IMR-90 (cell line): ENCODE data around the gene HIGD1C. TPM values are rescaled to one million over a fixed set of nuclear protein-coding genes. Genes with fewer than 3 reads are reported as not detected.

Source experiments
- ATAC-seq: fragments of 200-7000 bp; cut with Tn5 transposase; 2 replicates; pipeline ENCODE4 v1.9.1; 2020; ENCODE audit warnings: low read depth, mild to moderate bottlenecking, moderate library complexity
- BruUV-seq: library from RNA; stranded (reverse); fragments of 400-500 nt; replicated peaks from 2 replicates; lab custom pipeline; 2021; lab: Mats Ljungman, UMichigan
- CTCF ChIA-PET: fragments of 300-600 bp; formaldehyde crosslinking; extraction: SDS; loops from one replicate; lab custom pipeline; 2021; ENCODE audit warnings: antibody characterized with exemption; lab: Yijun Ruan, JAX
- POLR2A ChIA-PET: fragments of 300-600 bp; sonication (Branson Sonifier 250); formaldehyde crosslinking; loops from one replicate; lab custom pipeline; 2022; ENCODE audit warnings: antibody characterized with exemption; ENCODE audit not compliant: unreplicated experiment; lab: Charles Lee
- DNase-seq: peaks from one replicate; pipeline ENCODE4 v3.0.0; 2013
- H2AFZ ChIP-seq: replicated peaks from 2 replicates; pipeline ENCODE3; 2013; ENCODE audit warnings: low read length, mild to moderate bottlenecking; ENCODE audit not compliant: poor library complexity
- H2AK5ac ChIP-seq: 2 replicates; pipeline ENCODE4 v1.6.1; 2013; ENCODE audit warnings: low read depth, low read length, inconsistent platforms
- H2AK9ac ChIP-seq: replicated peaks from 2 replicates; pipeline ENCODE3; 2013; ENCODE audit warnings: mild to moderate bottlenecking, low read depth, low read length, moderate library complexity; ENCODE audit not compliant: poor library complexity
- H2BK120ac ChIP-seq: 2 replicates; pipeline ENCODE4 v1.6.1; 2013; ENCODE audit warnings: low read depth, low read length, inconsistent platforms
- H2BK15ac ChIP-seq: 3 replicates; pipeline ENCODE4 v1.6.1; 2013; ENCODE audit warnings: low read depth, low read length, inconsistent platforms
- H2BK20ac ChIP-seq: 2 replicates; pipeline ENCODE4 v1.6.1; 2013; ENCODE audit warnings: low read depth, mild to moderate bottlenecking, inconsistent platforms, low read length, moderate library complexity
- H2BK5ac ChIP-seq: 2 replicates; pipeline ENCODE4 v1.6.1; 2013; ENCODE audit warnings: mild to moderate bottlenecking, low read depth, low read length, inconsistent platforms; ENCODE audit not compliant: poor library complexity, severe bottlenecking
- H3K14ac ChIP-seq: replicated peaks from 2 replicates; pipeline ENCODE4 v1.6.1; 2013; ENCODE audit warnings: low read depth, low read length, inconsistent platforms
- H3K18ac ChIP-seq: 2 replicates; pipeline ENCODE4 v1.6.1; 2013; ENCODE audit warnings: low read depth, low read length, control low read depth
- H3K23ac ChIP-seq: 2 replicates; pipeline ENCODE4 v1.6.1; 2013; ENCODE audit warnings: low read depth, low read length, inconsistent platforms
- H3K27ac ChIP-seq: 2 replicates; pipeline ENCODE4 v1.5.1; 2013; ENCODE audit warnings: mild to moderate bottlenecking, control low read depth, low read length; ENCODE audit not compliant: insufficient read depth
- H3K27me3 ChIP-seq: 2 replicates; pipeline ENCODE4 v1.6.1; 2013; ENCODE audit warnings: low read length; ENCODE audit not compliant: control insufficient read depth, insufficient read depth
- H3K36me3 ChIP-seq: 2 replicates; pipeline ENCODE4 v1.6.1; 2013; ENCODE audit warnings: low read length, mixed read lengths; ENCODE audit not compliant: control insufficient read depth, insufficient read depth
- H3K4ac ChIP-seq: 2 replicates; pipeline ENCODE4 v1.6.1; 2013; ENCODE audit warnings: low read depth, low read length, inconsistent platforms
- H3K4me1 ChIP-seq: 2 replicates; pipeline ENCODE4 v1.6.1; 2013; ENCODE audit warnings: low read length, mixed read lengths; ENCODE audit not compliant: control insufficient read depth, insufficient read depth
- H3K4me2 ChIP-seq: 2 replicates; pipeline ENCODE4 v1.6.1; 2013; ENCODE audit warnings: low read depth, mild to moderate bottlenecking, control low read depth, low read length, moderate library complexity
- H3K4me3 ChIP-seq: 2 replicates; pipeline ENCODE4 v1.5.1; 2013; ENCODE audit warnings: low read depth, mild to moderate bottlenecking, control low read depth, low read length, moderate library complexity; ENCODE audit not compliant: insufficient read depth
- H3K56ac ChIP-seq: 2 replicates; pipeline ENCODE4 v1.6.1; 2013; ENCODE audit warnings: low read length, inconsistent platforms; ENCODE audit not compliant: insufficient read depth; ENCODE audit errors: extremely low read depth
- H3K79me1 ChIP-seq, 2 experiments: 2 replicates each; pipeline ENCODE4 v1.6.1; 2013; ENCODE audit warnings: low read length in 2 of 2, inconsistent platforms in 1 of 2, low read depth in 1 of 2
- H3K9ac ChIP-seq: 2 replicates; pipeline ENCODE4 v1.6.1; 2013; ENCODE audit warnings: low read depth, low read length, control low read depth
- H3K9me1 ChIP-seq: 2 replicates; pipeline ENCODE4 v1.6.1; 2013; ENCODE audit warnings: low read length, inconsistent platforms; ENCODE audit not compliant: insufficient read depth
- H3K9me3 ChIP-seq: 2 replicates; pipeline ENCODE4 v1.6.1; 2013; ENCODE audit warnings: low read length; ENCODE audit not compliant: control insufficient read depth, insufficient read depth
- H4K20me1 ChIP-seq: 2 replicates; pipeline ENCODE4 v1.6.1; 2013; ENCODE audit warnings: low read length, inconsistent platforms; ENCODE audit not compliant: insufficient read depth
- H4K5ac ChIP-seq: 2 replicates; pipeline ENCODE4 v1.6.1; 2013; ENCODE audit warnings: mild to moderate bottlenecking, low read depth, low read length, control low read depth
- H4K8ac ChIP-seq, 2 experiments: 2 replicates each; pipeline ENCODE4 v1.6.1; 2013; ENCODE audit warnings: low read depth in 2 of 2, low read length in 2 of 2, control low read depth in 1 of 2, inconsistent platforms in 1 of 2
- H4K91ac ChIP-seq: 2 replicates; pipeline ENCODE4 v1.6.1; 2013; ENCODE audit warnings: low read depth, low read length, inconsistent platforms; ENCODE audit not compliant: insufficient read depth
- CHD1 ChIP-seq: IDR thresholded peaks from 2 replicates; pipeline ENCODE4 v1.6.1; 2012; ENCODE audit warnings: low read depth, low read length, improper control_type of control experiment
- CTCF ChIP-seq: conservative IDR thresholded peaks from 2 replicates; pipeline ENCODE4 v1.5.1; 2012; ENCODE audit warnings: mild to moderate bottlenecking, low read depth, low read length, improper control_type of control experiment
- FOS ChIP-seq: fragments of 150-350 bp; IDR thresholded peaks from 2 replicates; pipeline ENCODE4 v1.6.1; 2016; ENCODE audit warnings: low read depth, low read length
- MAZ ChIP-seq: IDR thresholded peaks from 2 replicates; pipeline ENCODE4 v1.6.1; 2012; ENCODE audit warnings: low read depth, mild to moderate bottlenecking, low read length, improper control_type of control experiment, moderate library complexity, borderline replicate concordance
- MXI1 ChIP-seq: IDR thresholded peaks from 2 replicates; pipeline ENCODE4 v1.6.1; 2012; ENCODE audit warnings: low read depth, mild to moderate bottlenecking, low read length, moderate library complexity, borderline replicate concordance
- NFE2L2 ChIP-seq: fragments of 150-350 bp; IDR thresholded peaks from 2 replicates; pipeline ENCODE4 v1.6.1; 2016; ENCODE audit warnings: low read depth, mild to moderate bottlenecking, low read length
- POLR2A ChIP-seq: IDR thresholded peaks from 2 replicates; pipeline ENCODE4 v1.6.1; 2012; ENCODE audit warnings: mild to moderate bottlenecking, low read depth, low read length
- RAD21 ChIP-seq: IDR thresholded peaks from 2 replicates; pipeline ENCODE4 v1.6.1; 2012; ENCODE audit warnings: low read length, improper control_type of control experiment
- RCOR1 ChIP-seq: IDR thresholded peaks from 2 replicates; pipeline ENCODE4 v1.6.1; 2012; ENCODE audit warnings: mild to moderate bottlenecking, low read length, improper control_type of control experiment; ENCODE audit not compliant: insufficient replicate concordance
- RFX5 ChIP-seq: IDR thresholded peaks from 2 replicates; pipeline ENCODE4 v1.8.0; 2012; ENCODE audit warnings: low read depth, mild to moderate bottlenecking, low read length, moderate library complexity
- SMC3 ChIP-seq: fragments of 150-350 bp; IDR thresholded peaks from 2 replicates; pipeline ENCODE4 v1.6.1; 2016; ENCODE audit warnings: low read depth, mild to moderate bottlenecking, antibody characterized with exemption, low read length, moderate library complexity
- WGBS, 2 experiments: methylation state at CpG; one replicate each; pipeline versions ENCODE4 v1.1.5 to v1.1.7; 2013; ENCODE audit warnings: missing lambda C conversion rate in 2 of 2; ENCODE audit not compliant: insufficient read length in 1 of 2; ENCODE audit errors: extremely low coverage in 2 of 2; 5-methylcytosine and 5-hydroxymethylcytosine counted together
- dilution Hi-C: fragments of 300-500 bp; cut with HindIII; formaldehyde crosslinking; loops from one replicate; pipeline ENCODE4 v1.14.3; 2018; ENCODE audit warnings: low sequenced_read_pairs; ENCODE audit not compliant: unreplicated experiment
- in situ Hi-C: fragments of 300-500 bp; cut with MboI; formaldehyde crosslinking; loops from 3 replicates; pipeline ENCODE4 v1.14.3; 2019; ENCODE audit warnings: low sequenced_read_pairs, inconsistent platforms, mixed read lengths
- intact Hi-C: fragments of 100-400 bp; cut with micrococcal nuclease; formaldehyde crosslinking; loops from 2 replicates; pipeline ENCODE4 v1.10.0; 2022
- polyA plus RNA-seq, 3 experiments: library from polyadenylated mRNA; depleted of rRNA; stranded (reverse); fragments of >200 nt; gene quantifications; 2 replicates each; pipeline ENCODE4 v1.2.3, GENCODE V29; 2012; ENCODE audit warnings: low replicate concordance in 1 of 3
- total RNA-seq: library from RNA; depleted of rRNA; stranded (reverse); fragments of >200 nt; gene quantifications from 2 replicates; pipeline ENCODE4 v1.2.3, GENCODE V29; 2012

HIGD1C gene
- total and polyA plus RNA-seq, 2 of the 4 experiments (the other 2 are of a cell fraction): not detected

GRCh38 chr12:50932787-50933280 is 19.5 kb upstream of the HIGD1C start:
- Histone ChIP-seq H2BK20ac (no peak overlapping the region), H2BK5ac (no peak overlapping the region), H4K5ac (no peak overlapping the region), H3K14ac (no peak overlapping the region), H3K27ac (no peak overlapping the region), H3K27me3 (no peaks in the 10 kb centered on the region), H2AFZ (no peak overlapping the region), H3K18ac (no peak overlapping the region), H3K9ac (no peak overlapping the region), H3K4ac (no peak overlapping the region), H3K4me2 (no peak overlapping the region), H3K9me1 (peaks cover 10% of the 10 kb centered on the region; the same call in 1 of the 2 replicates), H2AK9ac (no peak overlapping the region), H3K79me1 (no peaks in the 10 kb centered on the region), H3K56ac (no peak overlapping the region), H3K23ac (no peak overlapping the region), H4K91ac (no peak overlapping the region), H3K36me3 (0 out of 2 replicates have a peak, but pooled peaks cover 2% of the 10 kb centered on the region), H4K20me1 (no peaks in the 10 kb centered on the region), H3K4me3 (no peak overlapping the region), H3K4me1 (peaks cover 19% of the 10 kb centered on the region), H4K8ac (no peak overlapping the region), H2BK15ac (no peak overlapping the region), H2AK5ac (no peak overlapping the region), H3K9me3 (peaks cover 6% of the 10 kb centered on the region; the same call in 1 of the 2 replicates), H2BK120ac (0 out of 2 replicates have a peak overlapping the region, but pooled peaks have one; percentile 11)
- dilution Hi-C loops (no loop called here), intact Hi-C loops (no loop called here), in situ Hi-C loops (no loop called here)
- no peak for TF ChIP-seq SMC3
- TF ChIP-seq FOS: no peak
- TF ChIP-seq RAD21: no peak
- TF ChIP-seq POLR2A: no peak
- no peak for TF ChIP-seq RFX5
- TF ChIP-seq RCOR1: no peak
- no peak for TF ChIP-seq MXI1
- no peak for TF ChIP-seq CTCF
- TF ChIP-seq CHD1: no peak
- TF ChIP-seq MAZ: no peak
- no peak for TF ChIP-seq NFE2L2
- CTCF ChIA-PET: interaction anchor here (0.6 kb wide), 1 partner anchor 87 kb away, joined by 3 read pairs; no protein-coding TSS in a partner anchor
- ATAC-seq: no peak
- DNase-seq: no peak
- BruUV-seq: no TSS peak
- WGBS, 2 experiments: no CpG with 5 or more reads among the region's 2 CpGs
- POLR2A ChIA-PET: no interaction called here
